T-cell (primary cell): ENCODE measurements around the gene GFOD1. TPM values are rescaled to one million over a fixed set of nuclear protein-coding genes. Genes with fewer than 3 reads are reported as not detected.

Experiments used
- ATAC-seq, 4 experiments: fragments of 200-7000 bp in 3 of 4; fragments of 150-1000 bp in 1 of 4; cut with Tn5 transposase; replicated peaks in 1 of 4; 1 replicate in 3 of 4; 2 replicates in 1 of 4; pipeline ENCODE4 v1.10.0; 2021; ENCODE audit warnings: moderate library complexity in 3 of 4, mild to moderate bottlenecking in 2 of 4, moderate number of reproducible peaks in 1 of 4
- CTCF ChIA-PET, 2 donors: fragments of 300-600 bp; sonication (Branson Sonifier 250); formaldehyde crosslinking; loops; one replicate each; lab custom pipeline; 2022; ENCODE audit warnings: antibody characterized with exemption in 2 of 2; lab: Charles Lee
- POLR2A ChIA-PET, 2 donors: fragments of 300-600 bp; sonication (Branson Sonifier 250); formaldehyde crosslinking; loops; one replicate each; lab custom pipeline; 2022; ENCODE audit warnings: antibody characterized with exemption in 2 of 2; lab: Charles Lee
- DNase-seq, 35 experiments: peaks; one replicate each; pipeline versions ENCODE4 v3.0.0 to v3.0.0-alpha.2; 2013 to 2023
- H3K27ac ChIP-seq: one replicate; pipeline ENCODE4 v1.5.1; 2013; ENCODE audit warnings: low read length
- H3K27me3 ChIP-seq, 2 experiments: replicated peaks in 1 of 2; 1 replicate in 1 of 2; 2 replicates in 1 of 2; pipeline versions ENCODE4 v1.6.1 to v1.7.0; 2013; ENCODE audit warnings: low read length in 1 of 2, mixed read lengths in 1 of 2; ENCODE audit not compliant: control insufficient read depth in 2 of 2, insufficient read depth in 2 of 2; ENCODE audit errors: extremely low read depth in 1 of 2
- H3K36me3 ChIP-seq, 2 donors: 1 replicate in 1 of 2; 2 replicates in 1 of 2; pipeline versions ENCODE4 v1.6.1 to v1.7.0; 2013; ENCODE audit warnings: low read length in 1 of 2; ENCODE audit not compliant: control insufficient read depth in 2 of 2, insufficient read depth in 1 of 2; ENCODE audit errors: extremely low read depth in 1 of 2
- H3K4me1 ChIP-seq, 2 experiments: 1 replicate in 1 of 2; 2 replicates in 1 of 2; pipeline versions ENCODE4 v1.6.1 to v1.7.0; 2013; ENCODE audit warnings: low read length in 2 of 2, mixed read lengths in 1 of 2; ENCODE audit not compliant: insufficient read depth in 2 of 2, control insufficient read depth in 1 of 2; ENCODE audit errors: extremely low read depth in 1 of 2
- H3K4me3 ChIP-seq, 2 donors: 1 replicate in 1 of 2; 2 replicates in 1 of 2; pipeline versions ENCODE4 v1.5.1 to v1.7.0; 2013; ENCODE audit warnings: mild to moderate bottlenecking in 2 of 2, low read length in 1 of 2, moderate library complexity in 1 of 2; ENCODE audit not compliant: control insufficient read depth in 1 of 2; ENCODE audit errors: extremely low read depth in 1 of 2
- H3K9me3 ChIP-seq: 2 replicates; pipeline ENCODE4 v1.7.0; 2013
- H3K27ac Mint-ChIP-seq, 2 donors: one replicate each; pipeline ENCODE4 v1.8.0; 2020 to 2021; ENCODE audit warnings: mild to moderate bottlenecking in 2 of 2, mixed read lengths in 2 of 2
- H3K27me3 Mint-ChIP-seq, 2 donors: one replicate each; pipeline ENCODE4 v1.8.0; 2021 to 2022; ENCODE audit warnings: mixed read lengths in 2 of 2
- H3K36me3 Mint-ChIP-seq: one replicate; pipeline ENCODE4 v1.8.0; 2021; ENCODE audit warnings: mixed read lengths
- H3K4me1 Mint-ChIP-seq, 3 donors: one replicate each; pipeline ENCODE4 v1.8.0; 2020 to 2022; ENCODE audit warnings: mixed read lengths in 3 of 3, mild to moderate bottlenecking in 1 of 3
- H3K4me3 Mint-ChIP-seq, 3 donors: one replicate each; pipeline ENCODE4 v1.8.0; 2020 to 2022; ENCODE audit warnings: mild to moderate bottlenecking in 3 of 3, mixed read lengths in 3 of 3, moderate library complexity in 3 of 3
- H3K9me3 Mint-ChIP-seq, 3 donors: one replicate each; pipeline ENCODE4 v1.8.0; 2020 to 2022; ENCODE audit warnings: mixed read lengths in 3 of 3
- WGBS: methylation state at CpG from one replicate; pipeline ENCODE4 v1.1.5; 2013; ENCODE audit warnings: missing lambda C conversion rate; ENCODE audit not compliant: insufficient coverage; 5-methylcytosine and 5-hydroxymethylcytosine counted together
- total RNA-seq, 35 experiments: library from RNA in 6 of 35; stranded (reverse) in 6 of 35; fragments of 120-200 nt in 1 of 35; gene quantifications; one replicate each; pipeline versions ENCODE4 v1.2.1 to v1.2.4 and lab custom pipeline; 2013 to 2026

GFOD1 gene, protein sequence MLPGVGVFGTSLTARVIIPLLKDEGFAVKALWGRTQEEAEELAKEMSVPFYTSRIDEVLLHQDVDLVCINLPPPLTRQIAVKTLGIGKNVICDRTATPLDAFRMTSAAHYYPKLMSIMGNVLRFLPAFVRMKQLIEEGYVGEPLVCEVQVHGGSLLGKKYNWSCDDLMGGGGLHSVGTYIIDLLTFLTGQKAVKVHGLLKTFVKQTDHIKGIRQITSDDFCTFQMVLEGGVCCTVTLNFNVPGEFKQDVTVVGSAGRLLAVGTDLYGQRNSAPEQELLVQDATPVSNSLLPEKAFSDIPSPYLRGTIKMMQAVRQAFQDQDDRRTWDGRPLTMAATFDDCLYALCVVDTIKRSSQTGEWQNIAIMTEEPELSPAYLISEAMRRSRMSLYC
- total RNA-seq (1 to 10 TPM; 1.9 to 3.2 (median 2.3) TPM), total RNA-seq (lab: John Stamatoyannopoulos, UW) (3.3 to 248 (median 7.5) reads per million in 29 experiments)
- total RNA-seq (2013), result 2.5 TPM

GRCh38 chr6:13487122-13488014 is at the start of gene GFOD1:
Gene GFOD1 (minus strand): TSS chr6:13487600. CDS start chr6:13486890, 710 bp downstream.
- under 1% methylated on average over 106 of the region's 109 CpGs for WGBS
- Histone ChIP-seq H3K27ac (no peak within 1 kb of the TSS), H3K27me3 (peaks cover 0 to 19% of the 10 kb centered on the region in 2 experiments), H3K4me1 (peaks cover 12 to 37% of the 10 kb centered on the region in 2 experiments), H3K36me3 (no peaks in the 10 kb centered on the region), H3K4me3 (peak within 1 kb of the TSS; percentile 61 to 81), H3K9me3 (no peaks in the 10 kb centered on the region)
- H3K9me3 Mint-ChIP-seq, result no peaks in the 10 kb centered on the region
- H3K27me3 Mint-ChIP-seq, result peaks cover 10 to 17% of the 10 kb centered on the region in 2 donors
- CTCF ChIA-PET, result interaction anchor here (0.6 to 1.2 kb wide), 6 partner anchors 55 to 160 kb away, joined by 3 to 6 read pairs (median 4); partner anchors contain the start of gene TBC1D7 (in 1 of the 2)
- POLR2A ChIA-PET, result interaction anchor here (0.5 to 0.6 kb wide), 2 partner anchors 142 to 650 kb away, joined by 4 read pairs; no protein-coding TSS in a partner anchor
- peaks cover 27 to 39% (median 32%) of the 10 kb centered on the region in 3 donors for H3K4me1 Mint-ChIP-seq
- ATAC-seq, result peak; percentile 87 to 89 (median 88)
- DNase-seq, result peak; percentile 9 to 83 (median 46)
- peak within 1 kb of the TSS; percentile 85 to 94 (median 89) for H3K4me3 Mint-ChIP-seq
- no peaks in the 10 kb centered on the region for H3K36me3 Mint-ChIP-seq
- H3K27ac Mint-ChIP-seq, result peak within 1 kb of the TSS; percentile 33 to 73

- H3K27ac ChIP-seq, result no peak overlapping the region
These were observed 49.6 kb upstream of the GFOD1 start for GRCh38 chr6:13536796-13537526.

GRCh38 chr6:13535306-13535705 is 47.9 kb upstream of the GFOD1 start:
- WGBS, result no CpG with 5 or more reads among the region's 3 CpGs
- ATAC-seq, result no peak
- CTCF ChIA-PET, result interaction anchor here in 1 of 2 donors (0.6 kb wide), 1 partner anchor 13 kb away, joined by 3 read pairs; no protein-coding TSS in a partner anchor
- Histone ChIP-seq H3K27ac (no peak overlapping the region), H3K4me3 (no peak overlapping the region), H3K4me1 (no peaks in the 10 kb centered on the region), H3K9me3 (no peaks in the 10 kb centered on the region), H3K36me3 (no peaks in the 10 kb centered on the region), H3K27me3 (peaks cover 0 to 3% of the 10 kb centered on the region in 2 experiments)
- Mint-ChIP-seq H3K27ac (no peak overlapping the region), H3K4me3 (no peak overlapping the region), H3K36me3 (no peaks in the 10 kb centered on the region), H3K4me1 (no peaks in the 10 kb centered on the region), H3K27me3 (no peaks in the 10 kb centered on the region), H3K9me3 (no peaks in the 10 kb centered on the region)
- no peak for DNase-seq
- POLR2A ChIA-PET, result interaction anchor here in 1 of 2 donors (0.7 kb wide), 1 partner anchor 93 kb away, joined by 8 read pairs; no protein-coding TSS in a partner anchor

More at GRCh38 chr6:13536796-13537526, 49.6 kb upstream of the GFOD1 start:
- ChIA-PET CTCF (interaction anchor here (0.7 to 2.1 kb wide), 5 partner anchors 25 to 208 kb away, joined by 3 to 9 read pairs (median 3); partner anchors contain the start of gene TBC1D7 (in 1 of the 2)), POLR2A (interaction anchor here in 1 of 2 donors (0.5 kb wide), 1 partner anchor 11 kb away, joined by 5 read pairs; no protein-coding TSS in a partner anchor)
- no peak overlapping the region for H3K27ac Mint-ChIP-seq
- no peaks in the 10 kb centered on the region for H3K4me1 Mint-ChIP-seq
- WGBS, result 86% methylated on average over 1 of the region's 4 CpGs
- Histone ChIP-seq H3K9me3 (no peaks in the 10 kb centered on the region), H3K27me3 (peaks cover 0 to 3% of the 10 kb centered on the region in 2 experiments), H3K4me1 (no peaks in the 10 kb centered on the region), H3K36me3 (no peaks in the 10 kb centered on the region), H3K4me3 (no peak overlapping the region)
- no peak for DNase-seq
- H3K36me3 Mint-ChIP-seq, result no peaks in the 10 kb centered on the region
- ATAC-seq, result no peak
- no peaks in the 10 kb centered on the region for H3K9me3 Mint-ChIP-seq
- H3K27me3 Mint-ChIP-seq, result no peaks in the 10 kb centered on the region
- no peak overlapping the region for H3K4me3 Mint-ChIP-seq

GRCh38 chr6:13534536-13534935 is 47.1 kb upstream of the GFOD1 start:
- no peaks in the 10 kb centered on the region for H3K36me3 Mint-ChIP-seq
- no peak overlapping the region for H3K27ac Mint-ChIP-seq
- H3K9me3 Mint-ChIP-seq, result no peaks in the 10 kb centered on the region
- Histone ChIP-seq H3K36me3 (no peaks in the 10 kb centered on the region), H3K27ac (no peak overlapping the region), H3K4me1 (no peaks in the 10 kb centered on the region), H3K9me3 (no peaks in the 10 kb centered on the region), H3K27me3 (peaks cover 0 to 3% of the 10 kb centered on the region in 2 experiments), H3K4me3 (no peak overlapping the region)
- no peak for ATAC-seq
- DNase-seq, result no peak
- 90% methylated on average over 3 of the region's 3 CpGs for WGBS
- POLR2A ChIA-PET, result no interaction called here
- H3K27me3 Mint-ChIP-seq, result no peaks in the 10 kb centered on the region
- no peak overlapping the region for H3K4me3 Mint-ChIP-seq
- H3K4me1 Mint-ChIP-seq, result no peaks in the 10 kb centered on the region
- CTCF ChIA-PET, result no interaction called here

DNA sequence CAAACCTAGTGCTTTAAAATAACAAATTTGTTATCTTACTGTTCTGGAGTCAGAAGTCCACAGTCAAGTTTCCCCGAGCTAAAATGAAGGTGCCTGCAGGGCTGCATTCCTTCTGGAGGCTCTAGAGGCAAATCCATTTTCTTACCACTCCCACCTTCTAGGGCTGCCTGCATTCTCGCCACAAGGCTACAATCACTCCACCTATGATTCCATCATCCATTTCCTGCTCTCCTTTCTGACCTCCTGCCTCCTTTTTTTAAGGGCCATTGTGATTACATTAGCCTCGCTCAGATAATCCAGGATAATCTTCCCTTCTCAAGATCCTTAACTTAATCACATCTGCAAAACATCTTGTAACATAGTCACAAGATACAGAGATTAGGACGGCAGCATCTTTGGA is 44.6 kb upstream of the GFOD1 start:
- H3K9me3 Mint-ChIP-seq, result no peaks in the 10 kb centered on the region
- Histone ChIP-seq H3K4me1 (peaks cover 0 to 6% of the 10 kb centered on the region in 2 experiments), H3K27ac (no peak overlapping the region), H3K27me3 (peaks cover 0 to 3% of the 10 kb centered on the region in 2 experiments), H3K4me3 (no peak overlapping the region), H3K9me3 (no peaks in the 10 kb centered on the region), H3K36me3 (no peaks in the 10 kb centered on the region)
- POLR2A ChIA-PET, result no interaction called here
- H3K27ac Mint-ChIP-seq, result no peak overlapping the region
- 87% methylated on average over 4 of the region's 4 CpGs for WGBS
- no peak overlapping the region for H3K4me3 Mint-ChIP-seq
- CTCF ChIA-PET, result no interaction called here
- DNase-seq, result no peak
- peaks cover 1 to 4% (median 4%) of the 10 kb centered on the region in 3 donors for H3K4me1 Mint-ChIP-seq
- no peaks in the 10 kb centered on the region for H3K36me3 Mint-ChIP-seq
- no peak for ATAC-seq
- no peaks in the 10 kb centered on the region for H3K27me3 Mint-ChIP-seq
